OCI-LY3 (cell line): Measurements from ENCODE around the gene CIZ1.

Source experiments
- H2AFZ ChIP-seq: fragments of 200-600, 300-600 bp; shearing (Covaris generic); 2 replicates; pipeline ENCODE4 v1.6.0; 2014; ENCODE audit warnings: antibody characterized with exemption, low read depth, low read length
- H3K27ac ChIP-seq: fragments of 200-600, 300-600 bp; sonication (generic); 2 replicates; pipeline ENCODE4 v1.5.1; 2014; ENCODE audit warnings: mild to moderate bottlenecking, low read length, moderate library complexity, mixed read lengths
- H3K27me3 ChIP-seq: fragments of 200-600, 300-600 bp; sonication (generic); 2 replicates; pipeline ENCODE4 v1.6.1; 2014; ENCODE audit warnings: low read depth, low read length, mixed read lengths
- H3K36me3 ChIP-seq: fragments of 200-600, 300-600 bp; sonication (generic); replicated peaks from 2 replicates; pipeline ENCODE3; 2014; ENCODE audit warnings: low read depth, low read length, mixed read lengths
- H3K4me1 ChIP-seq: fragments of 300-600, 200-600 bp; sonication (generic); 2 replicates; pipeline ENCODE4 v1.6.1; 2014; ENCODE audit warnings: low read length, mixed read lengths
- H3K4me2 ChIP-seq: fragments of 200-600, 300-600 bp; sonication (generic); 2 replicates; pipeline ENCODE4 v1.6.1; 2014; ENCODE audit warnings: low read length, mixed read lengths
- H3K4me3 ChIP-seq: fragments of 300-600, 200-600 bp; sonication (generic); 2 replicates; pipeline ENCODE4 v1.5.1; 2014; ENCODE audit warnings: antibody characterized with exemption, mild to moderate bottlenecking, low read length, moderate library complexity
- H3K79me2 ChIP-seq: fragments of 300-600, 200-600 bp; shearing (Covaris generic); 2 replicates; pipeline ENCODE4 v1.6.1; 2014; ENCODE audit warnings: mild to moderate bottlenecking, low read length, mixed read lengths
- H3K9ac ChIP-seq: fragments of 300-600, 200-600 bp; shearing (Covaris generic); 2 replicates; pipeline ENCODE4 v1.6.0; 2014; ENCODE audit warnings: mild to moderate bottlenecking, low read length, moderate library complexity
- H3K9me3 ChIP-seq: fragments of 200-600, 300-600 bp; shearing (Covaris generic); 2 replicates; pipeline ENCODE4 v1.6.1; 2014; ENCODE audit warnings: low read length, mixed read lengths; ENCODE audit not compliant: insufficient read depth
- H4K20me1 ChIP-seq: fragments of 200-600, 300-600 bp; sonication (generic); 2 replicates; pipeline ENCODE4 v1.6.1; 2016; ENCODE audit warnings: low read length, mixed read lengths; ENCODE audit not compliant: insufficient read depth
- CTCF ChIP-seq: fragments of 200-600, 300-600 bp; sonication (generic); IDR thresholded peaks from 2 replicates; pipeline ENCODE4 v1.5.1; 2014; ENCODE audit warnings: antibody characterized with exemption, low read length, low read depth
- EZH2phosphoT487 ChIP-seq: fragments of 200-600 bp; shearing (Covaris generic); IDR thresholded peaks from 2 replicates; pipeline ENCODE4 v1.6.1; 2018; ENCODE audit warnings: antibody characterized with exemption, mixed run types, low read depth

Gene CIZ1

GRCh38 chr9:128120741-128121465 lies 70.5 kb downstream of the CIZ1 start:
- TF ChIP-seq CTCF, result no peak
- no peak for TF ChIP-seq EZH2phosphoT487
- H3K79me2 ChIP-seq, result peaks cover 18% of the 10 kb centered on the region
- H3K4me3 ChIP-seq, result no peak overlapping the region
- no peak overlapping the region for H3K4me2 ChIP-seq
- peaks cover 6% of the 10 kb centered on the region; the same call in 1 of the 2 replicates for H4K20me1 ChIP-seq
- H3K27me3 ChIP-seq, result no peaks in the 10 kb centered on the region
- peaks cover 30% of the 10 kb centered on the region for H3K36me3 ChIP-seq
- H3K4me1 ChIP-seq, result peaks cover 36% of the 10 kb centered on the region
- no peaks in the 10 kb centered on the region for H3K9me3 ChIP-seq
- no peak overlapping the region for H3K9ac ChIP-seq
- H2AFZ ChIP-seq, result no peak overlapping the region
- no peak overlapping the region for H3K27ac ChIP-seq

- Histone ChIP-seq H4K20me1 (peaks cover 6% of the 10 kb centered on the region; the same call in 1 of the 2 replicates), H3K9me3 (no peaks in the 10 kb centered on the region), H3K4me3 (no peak overlapping the region), H3K27ac (no peak overlapping the region), H3K36me3 (peaks cover 32% of the 10 kb centered on the region), H3K4me1 (peaks cover 36% of the 10 kb centered on the region), H3K4me2 (no peak overlapping the region), H3K9ac (no peak overlapping the region), H2AFZ (no peak overlapping the region), H3K27me3 (no peaks in the 10 kb centered on the region), H3K79me2 (peaks cover 11% of the 10 kb centered on the region)
- TF ChIP-seq CTCF (no peak), EZH2phosphoT487 (no peak)
Measured at GRCh38 chr9:128120061-128120740, 71.2 kb downstream of the CIZ1 start.

- Histone ChIP-seq H3K27ac (no peak overlapping the region), H3K9ac (no peak overlapping the region), H3K4me2 (no peak overlapping the region), H3K9me3 (no peaks in the 10 kb centered on the region), H4K20me1 (no peaks in the 10 kb centered on the region), H3K36me3 (peaks cover 34% of the 10 kb centered on the region), H3K27me3 (no peaks in the 10 kb centered on the region), H3K4me1 (peaks cover 39% of the 10 kb centered on the region), H2AFZ (no peak overlapping the region), H3K4me3 (no peak overlapping the region), H3K79me2 (no peaks in the 10 kb centered on the region)
- TF ChIP-seq EZH2phosphoT487 (no peak), CTCF (no peak)
Measured at GRCh38 chr9:128118971-128119665, 72.3 kb downstream of the CIZ1 start.

GRCh38 chr9:128118472-128118857 lies 72.9 kb downstream of the CIZ1 start:
- H3K9ac ChIP-seq, result no peak overlapping the region
- no peak overlapping the region for H3K4me2 ChIP-seq
- no peaks in the 10 kb centered on the region for H3K9me3 ChIP-seq
- H3K27ac ChIP-seq, result no peak overlapping the region
- no peaks in the 10 kb centered on the region for H3K79me2 ChIP-seq
- no peak overlapping the region for H3K4me3 ChIP-seq
- peaks cover 43% of the 10 kb centered on the region for H3K4me1 ChIP-seq
- no peak for TF ChIP-seq EZH2phosphoT487
- no peak for TF ChIP-seq CTCF
- H2AFZ ChIP-seq, result no peak overlapping the region
- no peaks in the 10 kb centered on the region for H3K27me3 ChIP-seq
- peaks cover 36% of the 10 kb centered on the region for H3K36me3 ChIP-seq
- no peaks in the 10 kb centered on the region for H4K20me1 ChIP-seq
